Astrocyte of the cerebellum (primary cell): Measurements from ENCODE around the gene FAU.
A peak's percentile ranks its signal among the peaks of the same experiment; 100 is the strongest.

Source experiments
- DNase-seq: peaks from one replicate; pipeline ENCODE4 v3.0.0-alpha.2; 2011; ENCODE audit warnings: low read depth
- H3K4me3 ChIP-seq: 2 replicates; pipeline ENCODE4 v1.5.1; 2011; ENCODE audit warnings: mild to moderate bottlenecking, low read depth, low read length, moderate library complexity
- in situ Hi-C: cut with HindIII; loops from 2 replicates; pipeline ENCODE4 v1.10.0; 2017; ENCODE audit warnings: low sequenced_read_pairs
- TF ChIP-seq, protein P1 (sequence below): IDR thresholded peaks from 2 replicates; pipeline ENCODE4 v1.5.1; 2012; ENCODE audit warnings: low read length, low read depth, moderate library complexity, mild to moderate bottlenecking; ENCODE audit errors: missing control alignments

Gene FAU

DNA sequence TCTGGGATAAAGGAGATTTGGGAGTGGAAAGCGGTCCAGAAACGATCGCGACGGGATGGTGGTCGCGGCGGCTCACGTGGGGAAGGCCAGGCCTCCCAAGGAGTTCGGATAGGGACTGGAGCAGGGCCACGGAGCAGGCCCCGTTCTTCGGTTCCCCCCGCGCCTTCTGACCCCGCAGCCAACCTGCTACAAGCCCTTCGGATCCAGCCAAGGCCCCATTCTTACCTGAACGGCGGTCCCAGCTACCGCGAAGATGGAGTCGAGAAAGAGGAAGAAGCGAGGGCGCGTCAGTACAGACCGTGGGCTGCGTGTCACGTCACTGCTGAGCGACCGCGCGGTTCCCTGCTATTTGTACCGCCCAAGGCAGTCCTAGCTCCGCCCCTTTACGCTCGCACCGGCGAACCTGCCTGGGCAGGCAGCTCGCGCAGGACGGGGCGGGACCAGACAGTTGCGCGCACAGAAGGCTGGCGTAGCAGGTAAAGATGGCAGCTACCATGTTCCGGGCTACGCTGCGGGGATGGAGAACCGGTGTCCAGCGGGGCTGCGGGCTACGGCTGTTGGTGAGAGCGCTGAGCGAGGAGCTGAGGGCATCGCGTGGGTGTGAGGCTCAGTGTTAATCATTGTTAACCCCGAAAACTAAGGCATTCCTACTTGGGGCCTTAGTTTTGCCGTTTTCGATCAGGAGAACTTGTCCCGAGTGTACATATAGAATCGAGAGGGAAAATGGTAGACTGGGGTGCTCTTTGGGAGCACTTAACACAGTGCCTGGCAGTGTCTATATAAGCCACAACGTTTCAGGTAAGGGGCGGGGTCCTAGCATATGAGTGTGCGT lies at the start of gene FAU, which contains the start of gene MRPL49:
TSS of gene FAU (minus strand) at position 270 of the 832 bp plus-strand sequence. CDS start 321 bp downstream, outside the sequence.
TSS of gene MRPL49 (plus strand) at position 457 of the 832 bp plus-strand sequence. CDS start at position 483, 26 bp downstream.
- in situ Hi-C loops = no loop called here
- peak; percentile 92 for DNase-seq
- peak within 1 kb of the TSS; percentile 99 for H3K4me3 ChIP-seq
- TF ChIP-seq, protein P1, sequence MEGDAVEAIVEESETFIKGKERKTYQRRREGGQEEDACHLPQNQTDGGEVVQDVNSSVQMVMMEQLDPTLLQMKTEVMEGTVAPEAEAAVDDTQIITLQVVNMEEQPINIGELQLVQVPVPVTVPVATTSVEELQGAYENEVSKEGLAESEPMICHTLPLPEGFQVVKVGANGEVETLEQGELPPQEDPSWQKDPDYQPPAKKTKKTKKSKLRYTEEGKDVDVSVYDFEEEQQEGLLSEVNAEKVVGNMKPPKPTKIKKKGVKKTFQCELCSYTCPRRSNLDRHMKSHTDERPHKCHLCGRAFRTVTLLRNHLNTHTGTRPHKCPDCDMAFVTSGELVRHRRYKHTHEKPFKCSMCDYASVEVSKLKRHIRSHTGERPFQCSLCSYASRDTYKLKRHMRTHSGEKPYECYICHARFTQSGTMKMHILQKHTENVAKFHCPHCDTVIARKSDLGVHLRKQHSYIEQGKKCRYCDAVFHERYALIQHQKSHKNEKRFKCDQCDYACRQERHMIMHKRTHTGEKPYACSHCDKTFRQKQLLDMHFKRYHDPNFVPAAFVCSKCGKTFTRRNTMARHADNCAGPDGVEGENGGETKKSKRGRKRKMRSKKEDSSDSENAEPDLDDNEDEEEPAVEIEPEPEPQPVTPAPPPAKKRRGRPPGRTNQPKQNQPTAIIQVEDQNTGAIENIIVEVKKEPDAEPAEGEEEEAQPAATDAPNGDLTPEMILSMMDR = no peak

DNA sequence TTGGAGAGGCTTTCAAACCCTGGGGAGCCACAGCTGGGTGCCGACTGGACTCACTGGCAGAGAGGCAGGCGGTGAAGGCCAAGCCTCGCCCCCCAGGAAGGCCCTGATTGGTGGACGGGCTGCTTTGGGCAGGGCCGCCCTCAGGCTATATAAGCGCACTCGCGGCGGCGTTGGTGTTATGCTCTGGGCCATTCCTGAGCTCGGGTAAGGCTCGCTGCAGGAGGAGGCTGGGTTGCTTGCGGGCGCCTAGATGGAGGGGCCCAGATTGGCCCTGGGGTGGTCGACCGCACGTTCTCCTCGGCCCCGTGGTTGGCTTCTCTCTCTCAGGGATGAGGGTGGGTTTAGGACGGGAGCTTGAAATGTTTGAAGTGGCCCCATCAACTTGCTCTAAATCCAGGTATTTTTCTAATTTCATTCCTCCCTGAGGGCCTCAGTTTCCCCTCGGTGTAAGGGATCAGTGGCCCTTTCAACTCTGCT lies 48.2 kb upstream of the FAU start, which contains the start of gene SPDYC:
TSS of gene SPDYC (plus strand) at position 176 of the 477 bp plus-strand sequence. CDS start 1,125 bp downstream, outside the sequence.
- TF ChIP-seq, protein P1 = no peak
- H3K4me3 ChIP-seq = no peak within 1 kb of the TSS
- DNase-seq = no peak
- in situ Hi-C loops = no loop called here

DNA sequence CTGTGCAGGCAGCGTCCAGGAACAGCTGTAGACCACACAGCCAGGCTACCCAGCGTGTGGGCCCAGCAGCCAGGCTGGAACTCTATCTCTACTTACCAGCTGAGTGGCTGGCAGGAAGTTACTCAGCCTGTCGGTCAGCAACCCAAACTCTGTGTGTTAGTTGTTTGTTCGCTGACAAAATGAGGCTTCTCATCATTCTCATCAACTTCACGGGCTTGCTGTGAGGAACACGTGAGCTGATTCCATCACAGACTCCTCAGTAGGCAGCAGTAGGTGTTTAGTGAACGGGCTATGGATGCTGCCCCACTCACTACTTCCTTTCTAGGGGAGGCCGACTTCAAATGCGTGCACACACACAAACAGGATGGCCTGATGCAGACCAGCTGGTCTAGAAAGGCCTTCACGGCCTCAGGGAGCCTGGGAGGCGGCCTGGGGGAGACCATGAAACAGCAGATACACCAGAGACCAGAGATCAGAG lies 47.3 kb upstream of the FAU start:
- no peak for DNase-seq
- TF ChIP-seq, protein P1 = no peak
- H3K4me3 ChIP-seq = no peak overlapping the region
- in situ Hi-C loops = no loop called here

DNA sequence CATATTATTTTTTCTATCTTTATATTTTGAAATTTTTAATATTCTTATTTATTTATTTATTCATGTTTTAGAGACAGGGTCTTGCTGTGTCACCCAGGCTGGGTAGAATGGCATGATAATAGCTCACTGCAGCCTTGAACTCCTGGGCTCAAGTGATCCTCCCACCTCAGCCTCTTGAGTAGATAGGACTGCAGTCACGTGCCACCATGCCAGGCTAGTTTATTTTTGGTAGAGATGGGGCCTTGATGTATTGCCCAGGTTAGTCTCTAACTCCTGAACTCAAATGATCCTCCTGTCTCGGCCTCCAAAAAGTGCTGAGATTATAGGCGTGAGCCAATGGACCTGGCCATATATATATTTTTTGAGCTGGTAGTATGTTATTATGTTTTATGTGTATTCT lies 45.7 kb upstream of the FAU start:
- TF ChIP-seq, protein P1 = no peak
- in situ Hi-C loops = no loop called here
- no peak for DNase-seq
- H3K4me3 ChIP-seq = no peak overlapping the region

DNA sequence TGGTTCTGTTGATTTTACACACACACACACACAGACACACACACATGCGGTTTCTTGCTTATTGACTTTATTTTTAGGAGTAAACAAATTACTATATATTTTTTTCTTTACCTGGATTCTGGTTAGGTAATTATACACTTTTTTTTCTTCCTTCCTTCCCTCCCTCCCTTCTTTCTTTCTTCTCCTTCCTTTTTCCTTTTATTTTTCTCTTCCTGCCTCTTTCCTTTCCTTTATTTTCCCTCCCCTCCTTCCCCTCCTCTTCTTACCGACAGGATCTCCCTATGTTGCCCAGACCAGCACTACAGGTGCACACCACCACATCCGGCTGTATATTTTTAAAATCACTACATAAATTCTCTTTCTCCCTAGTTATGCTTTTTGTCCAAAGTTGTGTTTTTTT lies 45.0 kb upstream of the FAU start:
- in situ Hi-C loops = no loop called here
- TF ChIP-seq, protein P1 = no peak
- no peak for DNase-seq
- H3K4me3 ChIP-seq = no peak overlapping the region

DNA sequence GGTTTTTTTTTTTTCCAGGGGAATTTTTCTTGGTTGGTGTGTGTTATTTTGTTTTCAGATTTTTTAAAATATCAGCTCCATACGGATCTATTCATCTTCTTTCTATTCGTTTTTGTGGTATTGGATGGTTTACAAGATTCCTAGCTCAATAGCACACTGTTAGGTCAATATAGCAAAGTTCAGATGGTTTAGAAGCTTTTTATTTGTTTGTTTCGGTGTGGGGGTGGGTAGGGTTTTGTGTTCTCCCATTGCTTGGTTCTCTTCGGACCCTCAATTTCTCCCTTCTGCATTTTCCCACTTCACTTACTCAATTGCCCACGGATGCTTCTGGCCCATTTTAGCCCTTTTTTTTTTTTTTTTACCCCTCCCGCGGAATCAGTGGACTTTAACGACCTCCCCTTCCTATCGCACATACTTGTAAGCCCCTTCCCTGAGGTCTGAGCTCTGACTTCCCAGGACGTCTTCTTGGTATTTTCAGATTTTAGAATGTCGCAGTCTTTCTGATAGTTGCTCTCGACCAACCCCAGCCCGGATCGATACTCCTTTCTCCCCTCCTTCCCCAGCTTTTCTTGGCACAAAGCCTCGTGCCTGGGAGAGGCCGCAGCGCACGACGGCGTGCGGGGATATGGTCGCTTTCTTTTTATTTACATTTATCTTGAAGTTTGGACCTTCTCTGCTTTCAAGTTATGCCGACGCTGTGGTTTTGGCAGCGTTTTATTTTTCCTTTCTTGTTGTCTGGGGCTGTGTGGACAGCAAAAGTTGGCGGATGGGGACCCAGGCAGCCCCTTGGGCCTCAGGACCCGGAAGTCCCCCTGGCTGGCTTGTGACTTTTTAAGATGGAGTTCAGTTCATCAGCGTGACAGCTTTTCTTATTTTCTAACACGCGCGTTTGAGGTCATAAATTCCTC lies 43.7 kb upstream of the FAU start:
- TF ChIP-seq, protein P1 = no peak
- DNase-seq = no peak
- in situ Hi-C loops = no loop called here
- no peak overlapping the region for H3K4me3 ChIP-seq
